Neutrophil (primary cell): ENCODE data around the gene THRA.

Source experiments
- H3K27ac ChIP-seq: fragments of 200-600 bp; sonication (generic); 2 replicates; pipeline ENCODE4 v1.5.1; 2016; ENCODE audit warnings: mild to moderate bottlenecking, moderate library complexity
- H3K27me3 ChIP-seq: fragments of 200-600 bp; sonication (generic); 2 replicates; pipeline ENCODE4 v1.6.0; 2016; ENCODE audit warnings: mild to moderate bottlenecking
- H3K36me3 ChIP-seq: fragments of 200-600 bp; sonication (generic); 2 replicates; pipeline ENCODE4 v1.5.1; 2017
- H3K4me1 ChIP-seq, 2 experiments: fragments of 200-600 bp in 1 of 2; sonication (generic) in 1 of 2; 1 replicate in 1 of 2; 2 replicates in 1 of 2; pipeline versions ENCODE4 v1.5.1 to v1.6.1; 2013 to 2016; ENCODE audit warnings: low read depth in 1 of 2, low read length in 1 of 2, mild to moderate bottlenecking in 1 of 2, moderate library complexity in 1 of 2; ENCODE audit not compliant: control insufficient read depth in 1 of 2, insufficient read depth in 1 of 2
- H3K4me3 ChIP-seq, 2 experiments: fragments of 200-600 bp in 1 of 2; sonication (generic) in 1 of 2; 1 replicate in 1 of 2; 2 replicates in 1 of 2; pipeline ENCODE4 v1.5.1; 2013 to 2016; ENCODE audit warnings: low read depth in 1 of 2, low read length in 1 of 2, mild to moderate bottlenecking in 1 of 2, moderate library complexity in 1 of 2
- H3K9me3 ChIP-seq: fragments of 200-600 bp; sonication (generic); 2 replicates; pipeline ENCODE4 v1.5.1; 2016
- TF ChIP-seq, protein P1 (sequence below): fragments of 200-600 bp; sonication (generic); IDR thresholded peaks from 2 replicates; pipeline ENCODE4 v1.5.1; 2016; ENCODE audit warnings: antibody characterized with exemption

The THRA gene

DNA sequence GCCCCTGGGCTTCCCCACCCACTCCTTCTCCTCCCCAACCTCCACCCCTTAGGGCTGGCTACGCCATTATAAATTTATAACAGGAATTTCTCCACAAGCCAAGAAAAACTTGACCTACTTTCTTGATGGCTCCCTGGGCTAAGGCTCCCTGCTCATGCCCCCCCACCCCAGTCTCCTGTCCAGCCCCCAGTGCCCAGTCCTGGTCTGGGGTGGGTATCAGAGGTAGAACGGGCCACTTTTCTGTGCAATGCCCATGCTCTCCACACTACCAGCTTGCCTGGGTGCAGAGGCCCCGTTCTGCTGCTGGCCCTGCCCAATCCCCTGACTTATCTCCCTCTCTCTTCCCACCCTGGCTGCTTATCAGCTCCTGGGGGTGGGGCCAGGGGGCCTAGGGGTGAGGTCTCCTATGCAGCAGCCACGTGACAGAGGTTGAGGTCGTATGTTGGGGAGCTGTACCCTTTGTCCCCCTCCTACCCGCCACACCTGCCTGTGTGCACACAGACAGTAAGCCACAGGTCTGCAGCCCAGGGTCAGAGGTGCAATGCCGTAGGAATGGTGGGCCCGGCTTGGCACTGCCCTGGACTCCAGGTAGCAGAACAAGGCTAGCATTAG, 10.1 kb downstream of the THRA start:
- H3K9me3 ChIP-seq = no peaks in the 10 kb centered on the region
- H3K36me3 ChIP-seq = peaks cover 18% of the 10 kb centered on the region
- no peaks in the 10 kb centered on the region for H3K27me3 ChIP-seq
- peak overlapping the region; percentile 55 for H3K27ac ChIP-seq
- H3K4me1 ChIP-seq = peaks cover 70 to 81% of the 10 kb centered on the region in 2 experiments
- H3K4me3 ChIP-seq = no peak overlapping the region
- TF ChIP-seq, protein P1, sequence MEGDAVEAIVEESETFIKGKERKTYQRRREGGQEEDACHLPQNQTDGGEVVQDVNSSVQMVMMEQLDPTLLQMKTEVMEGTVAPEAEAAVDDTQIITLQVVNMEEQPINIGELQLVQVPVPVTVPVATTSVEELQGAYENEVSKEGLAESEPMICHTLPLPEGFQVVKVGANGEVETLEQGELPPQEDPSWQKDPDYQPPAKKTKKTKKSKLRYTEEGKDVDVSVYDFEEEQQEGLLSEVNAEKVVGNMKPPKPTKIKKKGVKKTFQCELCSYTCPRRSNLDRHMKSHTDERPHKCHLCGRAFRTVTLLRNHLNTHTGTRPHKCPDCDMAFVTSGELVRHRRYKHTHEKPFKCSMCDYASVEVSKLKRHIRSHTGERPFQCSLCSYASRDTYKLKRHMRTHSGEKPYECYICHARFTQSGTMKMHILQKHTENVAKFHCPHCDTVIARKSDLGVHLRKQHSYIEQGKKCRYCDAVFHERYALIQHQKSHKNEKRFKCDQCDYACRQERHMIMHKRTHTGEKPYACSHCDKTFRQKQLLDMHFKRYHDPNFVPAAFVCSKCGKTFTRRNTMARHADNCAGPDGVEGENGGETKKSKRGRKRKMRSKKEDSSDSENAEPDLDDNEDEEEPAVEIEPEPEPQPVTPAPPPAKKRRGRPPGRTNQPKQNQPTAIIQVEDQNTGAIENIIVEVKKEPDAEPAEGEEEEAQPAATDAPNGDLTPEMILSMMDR = no peak

DNA sequence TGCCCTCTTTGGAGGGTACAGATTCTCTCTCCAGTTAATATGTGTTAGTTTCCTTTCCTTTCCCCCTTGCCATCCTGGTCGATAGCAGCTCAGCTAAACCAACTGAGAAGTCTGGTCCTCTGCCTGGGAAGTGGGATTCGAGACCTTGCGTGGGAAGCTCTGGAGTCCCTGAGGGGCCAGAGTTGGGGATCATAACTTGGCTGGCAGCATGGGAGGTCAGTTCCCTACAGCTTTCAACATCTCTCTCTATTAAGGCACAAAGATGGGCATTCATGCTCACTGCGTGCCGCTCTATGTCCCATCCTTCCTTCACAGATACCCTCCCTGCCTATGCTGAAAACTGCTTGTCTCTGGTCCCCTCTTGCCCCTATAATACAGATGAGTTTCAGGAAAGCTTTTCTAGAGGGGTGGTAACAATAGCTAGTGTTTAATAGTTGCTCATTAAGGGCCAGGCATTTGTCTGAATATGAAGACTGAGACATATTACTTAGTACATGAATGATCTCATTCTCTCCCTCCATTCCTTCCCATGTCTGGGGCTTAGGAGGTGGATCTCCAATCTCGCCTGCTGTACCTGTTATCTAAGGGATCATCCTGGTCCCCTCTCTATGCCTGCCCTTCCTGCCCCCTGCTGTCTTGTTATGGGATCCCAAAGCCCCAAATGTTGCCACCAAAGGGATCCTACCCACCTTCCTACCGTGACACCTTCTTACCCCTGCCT, 10.8 kb downstream of the THRA start:
- TF ChIP-seq, protein P1 = no peak
- peaks cover 18% of the 10 kb centered on the region for H3K36me3 ChIP-seq
- H3K4me3 ChIP-seq = no peak overlapping the region
- H3K9me3 ChIP-seq = no peaks in the 10 kb centered on the region
- H3K27ac ChIP-seq = peak overlapping the region; percentile 79
- no peaks in the 10 kb centered on the region for H3K27me3 ChIP-seq
- H3K4me1 ChIP-seq = peaks cover 64 to 73% of the 10 kb centered on the region in 2 experiments

DNA sequence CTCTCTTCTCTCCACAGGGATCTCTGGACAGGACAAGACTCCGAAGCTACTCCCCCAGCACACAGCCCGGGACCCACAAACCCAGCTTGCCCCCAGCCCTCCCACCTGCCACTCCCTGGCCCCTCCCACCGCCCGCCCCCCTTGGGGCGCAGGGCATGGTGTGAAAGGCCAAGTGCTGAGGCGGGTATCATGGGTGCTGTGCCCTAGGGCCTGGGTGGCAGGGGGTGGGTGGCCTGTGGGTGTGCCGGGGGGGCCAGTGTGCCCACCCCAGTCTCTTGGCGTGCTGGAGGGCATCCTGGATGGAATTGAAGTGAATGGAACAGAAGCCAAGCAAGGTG, 11.4 kb downstream of the THRA start:
- Histone ChIP-seq H3K27me3 (no peaks in the 10 kb centered on the region), H3K4me3 (no peak overlapping the region), H3K4me1 (peaks cover 59 to 68% of the 10 kb centered on the region in 2 experiments), H3K27ac (peak overlapping the region; percentile 79), H3K9me3 (no peaks in the 10 kb centered on the region), H3K36me3 (peaks cover 24% of the 10 kb centered on the region)
- TF ChIP-seq, protein P1 = no peak

DNA sequence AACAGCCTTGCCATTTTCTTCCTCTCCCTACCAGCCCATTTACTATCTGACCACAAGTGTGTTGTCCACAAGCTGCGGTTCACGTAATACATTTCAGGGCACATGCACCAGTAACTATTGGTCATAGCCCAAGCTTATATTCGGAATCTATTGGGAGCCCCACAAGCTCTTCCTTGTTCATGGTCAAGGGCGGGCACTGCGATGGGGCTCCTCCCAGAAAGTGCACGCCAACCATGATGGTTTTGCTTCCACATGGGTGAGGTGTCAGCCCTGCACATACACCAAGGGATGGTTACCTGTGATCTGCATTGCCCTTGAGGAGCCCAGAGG, 12.1 kb downstream of the THRA start:
- Histone ChIP-seq H3K27ac (peak overlapping the region; percentile 79), H3K27me3 (no peaks in the 10 kb centered on the region), H3K9me3 (no peaks in the 10 kb centered on the region), H3K36me3 (peaks cover 30% of the 10 kb centered on the region), H3K4me3 (peak overlapping the region in 1 of 2 experiments; percentile 32), H3K4me1 (peaks cover 53 to 61% of the 10 kb centered on the region in 2 experiments)
- TF ChIP-seq, protein P1 = no peak

DNA sequence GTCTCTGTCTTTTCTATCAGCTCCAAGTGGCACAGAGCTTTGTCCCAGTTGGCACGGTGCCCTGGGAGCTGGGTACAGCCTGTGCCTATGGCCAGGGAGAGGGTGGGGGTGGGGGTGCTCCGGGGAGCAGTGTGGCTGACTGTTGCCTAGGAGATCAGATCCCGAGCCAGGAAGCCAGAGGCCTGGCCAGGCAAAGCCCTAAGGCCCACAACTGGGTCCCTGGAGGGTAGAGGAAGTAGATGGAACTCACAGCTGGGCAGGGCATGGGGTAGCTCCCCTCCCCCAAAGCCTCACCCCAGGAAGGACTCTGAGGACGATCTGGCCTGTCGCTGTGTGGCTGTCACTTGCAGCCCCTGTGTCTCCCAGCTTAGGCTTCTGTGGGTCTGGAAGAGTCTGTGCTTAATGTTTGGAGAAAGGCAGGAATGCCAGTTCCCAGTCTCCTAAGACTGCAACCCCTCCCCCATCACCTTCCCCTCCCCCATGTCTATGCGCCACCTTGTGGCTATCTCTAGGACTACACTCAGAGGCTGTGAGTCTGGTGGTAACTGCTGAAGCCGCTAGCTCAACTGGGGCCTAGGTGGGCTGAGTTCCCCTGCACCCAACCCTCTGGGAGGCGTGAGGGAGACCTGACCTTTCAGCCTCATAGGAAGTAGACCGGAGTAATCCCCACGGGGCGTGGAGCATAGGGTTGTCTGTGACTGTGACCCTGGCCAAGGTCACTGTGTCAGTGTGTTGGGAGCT, 12.6 kb downstream of the THRA start:
- Histone ChIP-seq H3K27ac (peak overlapping the region; percentile 79), H3K9me3 (no peaks in the 10 kb centered on the region), H3K4me3 (peak overlapping the region; percentile 16 to 32), H3K27me3 (no peaks in the 10 kb centered on the region), H3K36me3 (peaks cover 30% of the 10 kb centered on the region), H3K4me1 (peaks cover 48 to 55% of the 10 kb centered on the region in 2 experiments)
- TF ChIP-seq, protein P1 = peak; percentile 94
